ENCODE results near the gene AMPD3. TPM values are rescaled to one million over a fixed set of nuclear protein-coding genes. Genes with fewer than 3 reads are reported as not detected.

AMPD3 gene
- total RNA-seq, 4 donors from 2014 or later = 7.7 to 18.4 (median 9.8) TPM

GRCh38 chr11:10496296-10496936, 41.4 kb downstream of the AMPD3 start:
- TF ChIP-seq CTCF (IDR thresholded peaks at IDR 0.05; ENCODE audit: low read depth) = no peak

GRCh38 chr11:10497371-10498021, 42.4 kb downstream of the AMPD3 start:
- no peak for TF ChIP-seq CTCF (IDR thresholded peaks at IDR 0.05; ENCODE audit: low read depth)

- no peak for TF ChIP-seq CTCF (IDR thresholded peaks at IDR 0.05; ENCODE audit: low read depth)
Observed at GRCh38 chr11:10498022-10498400, 42.9 kb downstream of the AMPD3 start.

- no peak for TF ChIP-seq CTCF (IDR thresholded peaks at IDR 0.05; ENCODE audit: low read depth)
Observed at GRCh38 chr11:10498426-10499250, 43.6 kb downstream of the AMPD3 start.

- no peak for TF ChIP-seq CTCF (IDR thresholded peaks at IDR 0.05; ENCODE audit: low read depth)
Observed at GRCh38 chr11:10499452-10499851, 44.4 kb downstream of the AMPD3 start.

GRCh38 chr11:10499874-10500601, 45.0 kb downstream of the AMPD3 start:
- no peak for TF ChIP-seq CTCF (IDR thresholded peaks at IDR 0.05; ENCODE audit: low read depth)
